GM18858 (cell line): ENCODE results near the gene CMC4.

Source experiments
- ATAC-seq: cut with Tn5 transposase; IDR thresholded peaks from one replicate; pipeline ENCODE4 v1.9.1; 2021; ENCODE audit not compliant: unreplicated experiment

The CMC4 gene, protein sequence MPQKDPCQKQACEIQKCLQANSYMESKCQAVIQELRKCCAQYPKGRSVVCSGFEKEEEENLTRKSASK

GRCh38 chrX:155070975-155071693 lies at the start of gene CMC4, which contains the start of the genes BRCC3 and MTCP1:
CMC4 (minus strand) TSS chrX:155071136; CDS start chrX:155064023, 7,113 bp downstream.
BRCC3 (plus strand) TSS chrX:155071508; CDS start chrX:155071528, 20 bp downstream.
MTCP1 (minus strand) TSS chrX:155071136; CDS start chrX:155066010, 5,126 bp downstream.
- ATAC-seq, result peak; percentile 61

GRCh38 chrX:155115174-155115819 lies 44.4 kb upstream of the CMC4 start:
- ATAC-seq, result no peak

- ATAC-seq, result no peak
These were observed 42.2 kb upstream of the CMC4 start for GRCh38 chrX:155113097-155113496.

DNA sequence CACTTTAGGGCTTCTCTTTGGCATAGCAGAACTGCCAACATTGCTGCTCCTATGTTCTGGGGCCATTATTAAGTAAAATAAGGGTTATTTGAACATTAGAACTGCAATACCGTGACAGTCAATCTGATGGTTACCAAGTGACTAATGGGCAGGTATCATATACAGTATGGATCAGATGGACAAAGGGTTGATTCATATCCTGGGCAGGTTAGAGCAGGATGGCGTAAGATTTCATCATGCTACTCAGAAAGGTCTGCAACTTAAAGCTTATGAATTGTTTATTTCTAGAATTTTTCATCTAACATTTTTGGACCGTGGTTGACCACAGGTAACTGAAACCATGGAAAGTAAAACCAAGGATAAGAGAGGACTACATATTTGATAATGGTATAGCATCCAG lies 41.2 kb upstream of the CMC4 start:
- ATAC-seq, result no peak

DNA sequence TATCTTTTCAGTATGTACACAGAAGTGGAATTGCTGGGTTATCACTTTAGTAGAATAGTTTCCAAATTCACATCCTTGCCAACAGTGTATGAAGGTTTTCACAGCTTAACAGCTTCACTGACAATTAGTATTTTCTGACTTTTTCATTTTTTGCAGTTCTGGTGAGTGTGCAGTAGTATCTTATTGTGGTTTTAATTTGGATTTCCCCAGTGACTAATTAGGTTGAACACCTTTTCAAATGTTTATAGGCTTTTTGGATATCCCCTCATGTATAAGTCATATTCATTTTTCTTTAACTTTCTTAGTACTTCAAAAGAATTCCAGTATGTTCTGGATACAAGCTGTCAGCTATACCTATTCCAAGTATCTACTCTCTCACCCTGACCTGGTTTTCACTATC lies 37.5 kb upstream of the CMC4 start:
- no peak for ATAC-seq

DNA sequence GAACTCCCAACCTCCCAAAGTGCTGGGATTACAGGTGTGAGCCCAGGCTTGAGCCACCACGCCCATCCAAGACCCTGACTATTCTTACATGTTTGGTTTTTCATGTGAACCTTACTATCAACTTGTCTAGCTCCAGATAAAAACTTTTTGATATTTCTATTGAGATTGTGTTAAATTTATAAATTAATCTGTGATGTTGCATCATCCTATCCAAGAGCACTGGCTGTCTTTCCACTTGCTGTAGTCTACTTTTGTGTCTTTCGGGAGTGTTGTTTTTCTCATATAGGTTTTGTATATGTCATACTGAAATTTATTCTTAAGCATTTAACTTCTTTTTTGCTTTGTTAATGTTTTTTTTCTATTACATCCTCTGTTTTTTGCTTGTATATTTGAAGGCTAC lies 35.0 kb upstream of the CMC4 start:
- ATAC-seq, result no peak

DNA sequence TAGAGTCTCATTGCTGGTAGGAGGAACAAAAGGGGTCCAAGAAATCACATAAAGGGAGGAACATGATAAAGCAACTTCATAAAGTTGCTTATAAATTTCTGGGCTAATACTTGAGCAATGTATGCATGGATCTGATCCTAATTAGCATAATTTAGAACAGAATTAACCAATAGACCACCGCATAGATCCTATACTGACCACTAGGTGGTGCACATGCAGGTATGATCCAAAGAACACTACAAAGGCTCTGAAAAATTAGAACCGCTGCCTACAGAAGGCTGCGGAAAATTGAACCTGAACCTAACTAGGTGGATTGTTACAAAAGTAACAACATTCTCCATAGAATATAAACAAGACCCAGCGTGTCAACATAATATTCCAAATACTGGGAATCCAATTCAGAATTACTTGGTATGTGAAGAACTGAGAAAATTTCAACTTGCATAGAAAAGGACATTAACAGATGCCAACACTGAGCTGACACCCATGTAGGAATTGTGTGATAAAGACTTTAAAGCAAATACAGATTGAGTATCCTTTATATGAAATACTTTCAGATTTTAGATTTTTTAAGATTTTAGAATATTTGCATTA lies 23.6 kb upstream of the CMC4 start:
- ATAC-seq, result peak; percentile 68

DNA sequence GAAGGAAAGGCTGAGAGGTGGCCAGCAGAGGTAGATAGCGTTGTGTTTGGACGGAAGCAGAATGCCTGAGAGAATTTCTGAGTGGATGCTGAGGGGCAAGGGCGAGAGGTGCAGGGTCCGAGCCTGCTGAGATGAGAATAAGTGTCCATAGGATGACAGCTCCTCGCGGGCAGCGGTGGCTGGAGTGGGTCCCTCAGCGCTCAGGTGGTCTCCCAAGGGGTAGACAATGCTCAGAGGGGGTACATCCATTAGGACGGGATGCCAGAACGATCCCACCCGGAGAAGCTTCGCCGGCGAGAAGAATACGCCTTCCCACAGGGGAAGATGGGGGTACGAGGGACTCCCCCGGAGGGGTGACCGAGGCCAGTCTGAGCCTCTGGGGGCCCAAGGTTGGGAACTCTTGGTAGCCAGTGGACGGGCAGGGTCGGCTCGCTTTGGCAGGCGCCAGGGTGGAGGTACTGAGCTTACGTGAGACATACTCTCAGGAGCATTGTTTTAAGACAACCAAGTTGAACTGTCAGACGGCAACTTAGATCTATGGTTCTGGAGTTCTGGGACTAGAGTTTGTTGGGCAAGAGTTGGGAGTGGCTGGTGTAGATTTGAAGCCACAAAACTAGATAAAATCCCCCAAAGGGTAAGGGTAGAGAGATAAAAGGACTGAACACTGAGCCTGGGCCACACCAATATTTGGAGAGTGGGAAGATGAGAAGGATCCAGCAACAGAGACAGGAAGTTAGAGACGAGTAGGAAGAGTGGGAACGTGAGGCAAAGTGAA lies 16.2 kb upstream of the CMC4 start:
- no peak for ATAC-seq

DNA sequence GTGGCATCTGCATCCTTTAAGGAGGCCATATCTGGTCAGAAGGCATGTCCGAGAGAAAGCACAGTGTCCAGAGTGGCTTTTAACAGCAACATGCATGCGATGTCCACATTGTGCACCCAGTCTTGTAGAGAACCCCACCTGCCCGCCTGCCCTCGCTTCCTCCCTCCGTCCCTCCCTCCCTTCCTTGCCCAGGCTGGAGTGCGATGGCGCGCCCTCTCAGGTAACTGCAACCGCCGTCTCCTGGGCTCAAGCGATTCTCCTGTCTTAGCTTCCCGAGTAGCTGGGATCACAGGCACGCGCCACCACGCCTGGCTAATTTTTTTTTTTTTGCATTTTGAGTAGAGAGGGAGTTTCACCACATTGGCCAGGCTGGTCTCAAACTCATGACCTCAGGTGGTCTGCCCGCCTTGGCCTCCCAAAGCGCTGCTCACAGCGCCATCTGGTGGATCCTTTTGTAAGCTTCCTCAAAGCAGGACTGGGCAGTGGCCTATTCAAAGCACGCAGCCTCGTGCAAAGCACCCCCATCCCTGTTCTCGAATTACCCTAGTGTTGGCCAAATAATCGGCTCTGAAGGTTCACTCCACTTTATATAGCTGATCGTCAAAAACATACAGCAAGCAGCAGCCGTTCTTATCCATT lies 15.4 kb upstream of the CMC4 start:
- ATAC-seq, result no peak

GRCh38 chrX:155071694-155072280 lies 851 bp upstream of the CMC4 start:
- ATAC-seq, result peak; percentile 3

GRCh38 chrX:155070663-155070974 lies 317 bp downstream of the CMC4 start:
- peak; percentile 8 for ATAC-seq

DNA sequence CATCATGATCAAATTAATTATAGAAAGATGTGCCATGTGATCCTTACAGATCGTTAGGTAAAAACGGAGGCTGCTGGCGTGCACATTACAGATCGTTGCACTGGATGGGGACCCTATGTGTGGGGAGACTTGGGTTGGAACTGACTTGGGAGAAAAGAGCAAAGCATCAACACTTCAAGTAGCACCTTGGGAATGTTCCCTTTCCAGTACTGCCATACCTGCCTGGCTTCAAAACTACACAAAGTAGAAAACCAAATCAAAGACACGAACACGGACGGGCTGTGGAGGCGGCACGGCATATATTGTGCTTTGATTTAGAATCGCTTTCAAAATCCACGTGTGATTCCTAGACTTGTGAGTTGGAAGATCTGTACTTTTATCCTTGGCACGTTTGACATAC lies 898 bp downstream of the CMC4 start:
- ATAC-seq, result no peak

DNA sequence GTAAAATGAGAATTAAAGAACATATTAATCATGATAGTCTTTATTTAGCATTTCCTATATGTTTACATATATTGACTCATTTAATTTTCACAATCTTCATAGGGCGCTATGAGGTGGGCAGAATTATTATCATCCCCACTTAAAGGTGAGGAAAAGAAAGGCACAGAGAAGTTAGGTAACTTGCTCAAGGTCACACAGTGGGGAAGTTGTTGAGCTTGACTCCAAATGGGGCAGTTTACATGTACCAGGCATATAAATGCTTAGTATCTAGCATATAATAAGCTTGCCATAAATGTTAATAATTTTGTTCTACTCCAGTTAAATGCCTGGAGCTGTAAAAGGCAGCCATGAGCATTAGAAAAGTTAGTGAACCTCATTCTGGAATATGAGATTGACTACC lies 1.5 kb downstream of the CMC4 start:
- no peak for ATAC-seq

DNA sequence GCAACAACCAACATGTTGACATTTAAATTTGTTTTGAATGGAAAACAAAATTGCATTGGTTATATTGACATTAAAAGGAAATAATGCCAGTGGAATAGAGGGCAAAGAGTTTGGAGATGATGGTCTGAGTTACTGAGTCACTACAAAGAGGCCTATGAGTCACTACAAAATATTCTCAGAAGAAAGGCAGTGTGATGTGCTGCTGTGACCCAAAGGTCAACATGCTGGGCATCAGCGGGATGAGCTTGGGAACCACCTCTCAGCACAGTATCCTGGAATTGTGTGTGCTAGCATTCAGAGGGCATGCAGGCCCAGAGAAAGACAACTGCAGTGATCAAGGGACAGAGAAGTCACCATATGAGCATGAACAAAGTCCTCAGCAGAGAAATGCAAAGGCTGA lies 2.8 kb downstream of the CMC4 start:
- ATAC-seq, result no peak

- no peak for ATAC-seq
These were observed 5.8 kb downstream of the CMC4 start for GRCh38 chrX:155065035-155065734.

GRCh38 chrX:155061760-155062159 lies 9.2 kb downstream of the CMC4 start:
- no peak for ATAC-seq

GRCh38 chrX:155056877-155057792 lies 13.8 kb downstream of the CMC4 start:
- ATAC-seq, result peak; percentile 64

DNA sequence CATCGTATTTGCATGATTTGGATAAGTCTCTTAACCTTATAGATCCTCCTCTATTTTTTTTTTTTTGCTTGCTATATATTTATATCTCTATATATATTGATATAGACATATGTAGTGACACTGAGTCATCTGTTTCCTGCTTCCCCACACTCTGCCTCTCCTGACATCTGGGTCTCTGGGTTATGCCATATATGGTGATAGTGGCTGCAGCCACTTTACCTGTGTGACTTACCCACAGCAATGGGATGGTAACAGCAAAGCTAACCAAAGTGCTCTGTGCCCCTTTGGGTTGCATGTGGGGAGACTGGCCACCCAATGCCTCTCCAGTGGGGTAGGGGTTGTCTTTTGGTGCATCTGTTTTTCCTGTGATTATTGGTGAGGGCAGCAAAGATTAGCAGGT lies 14.5 kb downstream of the CMC4 start:
- no peak for ATAC-seq

DNA sequence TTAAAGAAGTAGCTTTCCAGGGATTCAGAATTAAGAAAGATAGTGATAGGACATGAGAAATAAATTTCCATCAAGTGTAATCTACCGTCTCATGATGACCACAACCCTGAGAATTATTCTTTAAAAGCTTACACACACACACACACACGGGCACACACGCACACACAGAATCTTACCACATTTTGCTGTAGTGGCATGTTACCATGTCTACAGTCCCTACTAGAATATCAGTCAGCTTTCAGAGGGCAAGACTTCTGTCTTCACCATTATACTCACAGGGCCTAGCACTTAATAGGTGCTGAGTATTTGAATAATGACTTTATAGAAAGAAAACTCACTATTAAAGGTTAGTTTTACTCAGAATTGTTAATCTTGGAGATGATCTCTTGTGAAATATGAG lies 15.4 kb downstream of the CMC4 start:
- no peak for ATAC-seq
